ENCODE results near the gene KIAA1614. TPM values are rescaled to one million over a fixed set of nuclear protein-coding genes. Genes with fewer than 3 reads are reported as not detected.

KIAA1614 gene
- polyA plus RNA-seq, 1 of the 3 experiments (the other 2 are of a cell fraction), result 1.1 TPM

GRCh38 chr1:180947499-180947885, 34.8 kb downstream of the KIAA1614 start:
- Histone ChIP-seq H2AFZ (ENCODE audit: low read depth) (no peak overlapping the region), H4K20me1 (ENCODE audit: insufficient read depth) (no peaks in the 10 kb centered on the region), H3K27ac (ENCODE audit: low read depth in 2 of 2, low read length in 1 of 2) (no peak overlapping the region), H3K79me2 (ENCODE audit: insufficient read depth) (no peaks in the 10 kb centered on the region), H3K9me2 (no peaks in the 10 kb centered on the region), H3K9ac (no peak overlapping the region), H3K36me3 (replicated peaks in 1 of 2; ENCODE audit: control insufficient read depth in 1 of 2, insufficient read depth in 2 of 2, low read length in 1 of 2) (peaks cover 3 to 41% of the 10 kb centered on the region in 2 experiments), H3F3A (replicated peaks; ENCODE audit: insufficient read depth) (no peaks in the 10 kb centered on the region), H3K4me3 (ENCODE audit: low read depth in 2 of 2, low read length in 1 of 2) (no peak overlapping the region), H3K27me3 (ENCODE audit: insufficient read depth) (no peaks in the 10 kb centered on the region), H3K4me1 (ENCODE audit: control insufficient read depth in 1 of 2, insufficient read depth in 2 of 2, low read depth in 1 of 2, low read length in 1 of 2) (peaks cover 0 to 9% of the 10 kb centered on the region in 2 experiments; a peak in 1 of 4 replicates), H3K9me3 (no peaks in the 10 kb centered on the region), H3K4me2 (no peak overlapping the region)
- peak; percentile 21 for DNase-seq
- ChIA-PET CTCF (no interaction called here), POLR2A (no interaction called here)
- whole genome bisulfite sequencing (ENCODE audit: low lambda C conversion rate), result 94% methylated on average over 6 of the region's 6 CpGs
- TF ChIP-seq EP300 (IDR thresholded peaks at IDR 0.05; ENCODE audit: borderline replicate concordance in 1 of 2, low read depth in 1 of 2, low read length in 1 of 2), result no peak
- no peak for TF ChIP-seq USF1 (IDR thresholded peaks at IDR 0.05; ENCODE audit: borderline replicate concordance, low read depth)
- TF ChIP-seq GATA2 (CRISPR knock-in tag; IDR thresholded peaks at IDR 0.05), result no peak
- no peak for TF ChIP-seq NFIC (IDR thresholded peaks at IDR 0.05; ENCODE audit: borderline replicate concordance)
- TF ChIP-seq, protein P1, sequence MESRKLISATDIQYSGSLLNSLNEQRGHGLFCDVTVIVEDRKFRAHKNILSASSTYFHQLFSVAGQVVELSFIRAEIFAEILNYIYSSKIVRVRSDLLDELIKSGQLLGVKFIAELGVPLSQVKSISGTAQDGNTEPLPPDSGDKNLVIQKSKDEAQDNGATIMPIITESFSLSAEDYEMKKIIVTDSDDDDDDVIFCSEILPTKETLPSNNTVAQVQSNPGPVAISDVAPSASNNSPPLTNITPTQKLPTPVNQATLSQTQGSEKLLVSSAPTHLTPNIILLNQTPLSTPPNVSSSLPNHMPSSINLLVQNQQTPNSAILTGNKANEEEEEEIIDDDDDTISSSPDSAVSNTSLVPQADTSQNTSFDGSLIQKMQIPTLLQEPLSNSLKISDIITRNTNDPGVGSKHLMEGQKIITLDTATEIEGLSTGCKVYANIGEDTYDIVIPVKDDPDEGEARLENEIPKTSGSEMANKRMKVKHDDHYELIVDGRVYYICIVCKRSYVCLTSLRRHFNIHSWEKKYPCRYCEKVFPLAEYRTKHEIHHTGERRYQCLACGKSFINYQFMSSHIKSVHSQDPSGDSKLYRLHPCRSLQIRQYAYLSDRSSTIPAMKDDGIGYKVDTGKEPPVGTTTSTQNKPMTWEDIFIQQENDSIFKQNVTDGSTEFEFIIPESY (IDR thresholded peaks at IDR 0.05; ENCODE audit: borderline replicate concordance, low read depth), result no peak
- TF ChIP-seq RFX5 (IDR thresholded peaks at IDR 0.05; ENCODE audit: low read length), result no peak
- TF ChIP-seq ELF1 (IDR thresholded peaks at IDR 0.05), result no peak
- no peak for TF ChIP-seq FOSL2 (IDR thresholded peaks at IDR 0.05; ENCODE audit: borderline replicate concordance, low read depth)
- TF ChIP-seq JUND (IDR thresholded peaks at IDR 0.05), result no peak
- no peak for TF ChIP-seq RCOR1 (IDR thresholded peaks at IDR 0.05; ENCODE audit: low read length)
- TF ChIP-seq RAD21 (IDR thresholded peaks at IDR 0.05; ENCODE audit: low read length), result no peak
- no peak for TF ChIP-seq CHD2 (IDR thresholded peaks at IDR 0.05; ENCODE audit: low read length, partially characterized antibody)
- TF ChIP-seq FOXM1 (IDR thresholded peaks at IDR 0.05; ENCODE audit: low read depth), result no peak
- no peak for TF ChIP-seq MEF2A (IDR thresholded peaks at IDR 0.05; ENCODE audit: borderline replicate concordance, low read depth)
- TF ChIP-seq, protein P2, sequence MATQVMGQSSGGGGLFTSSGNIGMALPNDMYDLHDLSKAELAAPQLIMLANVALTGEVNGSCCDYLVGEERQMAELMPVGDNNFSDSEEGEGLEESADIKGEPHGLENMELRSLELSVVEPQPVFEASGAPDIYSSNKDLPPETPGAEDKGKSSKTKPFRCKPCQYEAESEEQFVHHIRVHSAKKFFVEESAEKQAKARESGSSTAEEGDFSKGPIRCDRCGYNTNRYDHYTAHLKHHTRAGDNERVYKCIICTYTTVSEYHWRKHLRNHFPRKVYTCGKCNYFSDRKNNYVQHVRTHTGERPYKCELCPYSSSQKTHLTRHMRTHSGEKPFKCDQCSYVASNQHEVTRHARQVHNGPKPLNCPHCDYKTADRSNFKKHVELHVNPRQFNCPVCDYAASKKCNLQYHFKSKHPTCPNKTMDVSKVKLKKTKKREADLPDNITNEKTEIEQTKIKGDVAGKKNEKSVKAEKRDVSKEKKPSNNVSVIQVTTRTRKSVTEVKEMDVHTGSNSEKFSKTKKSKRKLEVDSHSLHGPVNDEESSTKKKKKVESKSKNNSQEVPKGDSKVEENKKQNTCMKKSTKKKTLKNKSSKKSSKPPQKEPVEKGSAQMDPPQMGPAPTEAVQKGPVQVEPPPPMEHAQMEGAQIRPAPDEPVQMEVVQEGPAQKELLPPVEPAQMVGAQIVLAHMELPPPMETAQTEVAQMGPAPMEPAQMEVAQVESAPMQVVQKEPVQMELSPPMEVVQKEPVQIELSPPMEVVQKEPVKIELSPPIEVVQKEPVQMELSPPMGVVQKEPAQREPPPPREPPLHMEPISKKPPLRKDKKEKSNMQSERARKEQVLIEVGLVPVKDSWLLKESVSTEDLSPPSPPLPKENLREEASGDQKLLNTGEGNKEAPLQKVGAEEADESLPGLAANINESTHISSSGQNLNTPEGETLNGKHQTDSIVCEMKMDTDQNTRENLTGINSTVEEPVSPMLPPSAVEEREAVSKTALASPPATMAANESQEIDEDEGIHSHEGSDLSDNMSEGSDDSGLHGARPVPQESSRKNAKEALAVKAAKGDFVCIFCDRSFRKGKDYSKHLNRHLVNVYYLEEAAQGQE (IDR thresholded peaks at IDR 0.05; ENCODE audit: low read depth, low read length), result no peak
- TF ChIP-seq EZH2phosphoT487 (IDR thresholded peaks at IDR 0.05; ENCODE audit: borderline replicate concordance, low read depth), result no peak
- TF ChIP-seq TCF12 (IDR thresholded peaks at IDR 0.05), result no peak
